ENCODE data around the gene TNFRSF14. TPM values are rescaled to one million over a fixed set of nuclear protein-coding genes. Genes with fewer than 3 reads are reported as not detected.

The TNFRSF14 gene
- total and polyA plus RNA-seq, 2 of the 13 experiments (the other 11 are each of a cell fraction or from before 2014, with no cell fraction given) = 11.9 to 49.9 TPM

DNA sequence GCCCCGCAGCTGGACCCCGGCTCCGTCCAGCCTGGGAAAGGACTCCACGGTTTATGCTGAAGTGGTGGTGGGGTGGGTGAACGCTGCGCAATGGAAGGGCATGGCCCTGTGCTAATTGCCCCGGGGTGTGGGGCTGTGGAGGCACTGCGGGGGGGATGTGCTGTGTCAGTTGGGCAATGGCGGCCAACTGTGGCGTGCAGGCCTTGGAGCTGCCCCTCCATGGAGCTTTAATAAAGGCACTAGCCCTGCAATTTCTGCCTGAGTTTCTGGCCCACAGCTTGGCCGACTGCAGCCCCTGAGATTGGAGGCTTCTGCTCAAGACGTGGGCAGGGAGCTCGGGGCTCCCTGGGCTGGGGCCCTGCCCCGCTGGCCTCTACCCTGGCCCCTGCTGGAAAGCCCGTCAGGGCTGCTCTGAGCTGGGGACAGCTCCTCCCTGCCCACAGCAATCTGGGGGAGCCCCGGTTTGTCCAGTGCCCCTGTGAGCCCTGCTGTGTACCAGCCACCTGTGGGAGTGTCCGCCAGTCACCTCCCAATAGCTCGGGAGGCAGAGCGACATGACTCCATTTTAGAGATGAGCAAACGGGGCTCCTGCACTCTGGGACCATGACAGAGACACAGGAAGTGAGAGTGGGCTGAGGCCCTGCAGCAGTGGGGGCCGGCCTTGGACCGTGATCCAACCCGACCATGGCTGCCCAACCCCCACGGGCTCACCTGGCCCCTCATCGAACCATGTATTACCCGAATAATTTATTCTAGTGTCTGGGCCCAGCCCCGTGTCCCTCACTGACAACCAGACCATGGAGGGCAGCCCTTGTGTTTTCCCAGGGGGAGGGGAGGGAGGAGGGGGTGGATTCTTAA, 8.7 kb upstream of the TNFRSF14 start (continued):
- TF ChIP-seq, protein P1, sequence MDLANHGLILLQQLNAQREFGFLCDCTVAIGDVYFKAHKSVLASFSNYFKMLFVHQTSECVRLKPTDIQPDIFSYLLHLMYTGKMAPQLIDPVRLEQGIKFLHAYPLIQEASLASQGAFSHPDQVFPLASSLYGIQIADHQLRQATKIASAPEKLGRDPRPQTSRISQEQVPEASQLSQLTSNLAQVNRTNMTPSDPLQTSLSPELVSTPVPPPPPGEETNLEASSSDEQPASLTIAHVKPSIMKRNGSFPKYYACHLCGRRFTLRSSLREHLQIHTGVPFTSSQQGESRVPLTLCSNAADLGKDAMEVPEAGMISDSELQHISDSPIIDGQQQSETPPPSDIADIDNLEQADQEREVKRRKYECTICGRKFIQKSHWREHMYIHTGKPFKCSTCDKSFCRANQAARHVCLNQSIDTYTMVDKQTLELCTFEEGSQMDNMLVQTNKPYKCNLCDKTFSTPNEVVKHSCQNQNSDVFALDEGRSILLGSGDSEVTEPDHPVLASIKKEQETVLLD (CRISPR knock-in tag; IDR thresholded peaks at IDR 0.05; ENCODE audit: low read depth) = 0 out of 2 replicates have a peak, but pooled peaks have one; percentile 40
- TF ChIP-seq ZBTB7B (CRISPR knock-in tag; IDR thresholded peaks at IDR 0.05) (no peak), ZNF34 (CRISPR knock-in tag; IDR thresholded peaks at IDR 0.05; ENCODE audit: borderline replicate concordance) (0 out of 2 replicates have a peak, but pooled peaks have one; percentile 49), MAF1 (CRISPR knock-in tag; IDR thresholded peaks at IDR 0.05; ENCODE audit: borderline replicate concordance) (no peak), ZSCAN22 (CRISPR knock-in tag; IDR thresholded peaks at IDR 0.05) (no peak), MED1 (CRISPR knock-in tag; IDR thresholded peaks at IDR 0.05) (no peak), SIN3A (IDR thresholded peaks at IDR 0.05; ENCODE audit: borderline replicate concordance, low read depth, low read length) (no peak), ZNF563 (CRISPR knock-in tag; IDR thresholded peaks at IDR 0.05) (peak; percentile 35; the same call in 1 of the 2 replicates), ZNF205 (CRISPR knock-in tag; IDR thresholded peaks at IDR 0.05) (no peak), HMG20A (CRISPR knock-in tag; IDR thresholded peaks at IDR 0.05; ENCODE audit: borderline replicate concordance) (no peak), ONECUT2 (CRISPR knock-in tag; IDR thresholded peaks at IDR 0.05) (no peak), ZNF20 (CRISPR knock-in tag; IDR thresholded peaks at IDR 0.05) (no peak; the same call in 1 of the 2 replicates), CHCHD3 (CRISPR knock-in tag; IDR thresholded peaks at IDR 0.05) (no peak), MIER2 (CRISPR knock-in tag; IDR thresholded peaks at IDR 0.05) (no peak), CEBPG (CRISPR knock-in tag; IDR thresholded peaks at IDR 0.05) (no peak)
- TF ChIP-seq, protein P2, sequence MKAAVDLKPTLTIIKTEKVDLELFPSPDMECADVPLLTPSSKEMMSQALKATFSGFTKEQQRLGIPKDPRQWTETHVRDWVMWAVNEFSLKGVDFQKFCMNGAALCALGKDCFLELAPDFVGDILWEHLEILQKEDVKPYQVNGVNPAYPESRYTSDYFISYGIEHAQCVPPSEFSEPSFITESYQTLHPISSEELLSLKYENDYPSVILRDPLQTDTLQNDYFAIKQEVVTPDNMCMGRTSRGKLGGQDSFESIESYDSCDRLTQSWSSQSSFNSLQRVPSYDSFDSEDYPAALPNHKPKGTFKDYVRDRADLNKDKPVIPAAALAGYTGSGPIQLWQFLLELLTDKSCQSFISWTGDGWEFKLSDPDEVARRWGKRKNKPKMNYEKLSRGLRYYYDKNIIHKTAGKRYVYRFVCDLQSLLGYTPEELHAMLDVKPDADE (CRISPR knock-in tag; IDR thresholded peaks at IDR 0.05) = no peak
- TF ChIP-seq, protein P3, sequence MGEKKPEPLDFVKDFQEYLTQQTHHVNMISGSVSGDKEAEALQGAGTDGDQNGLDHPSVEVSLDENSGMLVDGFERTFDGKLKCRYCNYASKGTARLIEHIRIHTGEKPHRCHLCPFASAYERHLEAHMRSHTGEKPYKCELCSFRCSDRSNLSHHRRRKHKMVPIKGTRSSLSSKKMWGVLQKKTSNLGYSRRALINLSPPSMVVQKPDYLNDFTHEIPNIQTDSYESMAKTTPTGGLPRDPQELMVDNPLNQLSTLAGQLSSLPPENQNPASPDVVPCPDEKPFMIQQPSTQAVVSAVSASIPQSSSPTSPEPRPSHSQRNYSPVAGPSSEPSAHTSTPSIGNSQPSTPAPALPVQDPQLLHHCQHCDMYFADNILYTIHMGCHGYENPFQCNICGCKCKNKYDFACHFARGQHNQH (CRISPR knock-in tag; IDR thresholded peaks at IDR 0.05) = peak; percentile 12; the same call in 1 of the 2 replicates
- TF ChIP-seq, protein P4, sequence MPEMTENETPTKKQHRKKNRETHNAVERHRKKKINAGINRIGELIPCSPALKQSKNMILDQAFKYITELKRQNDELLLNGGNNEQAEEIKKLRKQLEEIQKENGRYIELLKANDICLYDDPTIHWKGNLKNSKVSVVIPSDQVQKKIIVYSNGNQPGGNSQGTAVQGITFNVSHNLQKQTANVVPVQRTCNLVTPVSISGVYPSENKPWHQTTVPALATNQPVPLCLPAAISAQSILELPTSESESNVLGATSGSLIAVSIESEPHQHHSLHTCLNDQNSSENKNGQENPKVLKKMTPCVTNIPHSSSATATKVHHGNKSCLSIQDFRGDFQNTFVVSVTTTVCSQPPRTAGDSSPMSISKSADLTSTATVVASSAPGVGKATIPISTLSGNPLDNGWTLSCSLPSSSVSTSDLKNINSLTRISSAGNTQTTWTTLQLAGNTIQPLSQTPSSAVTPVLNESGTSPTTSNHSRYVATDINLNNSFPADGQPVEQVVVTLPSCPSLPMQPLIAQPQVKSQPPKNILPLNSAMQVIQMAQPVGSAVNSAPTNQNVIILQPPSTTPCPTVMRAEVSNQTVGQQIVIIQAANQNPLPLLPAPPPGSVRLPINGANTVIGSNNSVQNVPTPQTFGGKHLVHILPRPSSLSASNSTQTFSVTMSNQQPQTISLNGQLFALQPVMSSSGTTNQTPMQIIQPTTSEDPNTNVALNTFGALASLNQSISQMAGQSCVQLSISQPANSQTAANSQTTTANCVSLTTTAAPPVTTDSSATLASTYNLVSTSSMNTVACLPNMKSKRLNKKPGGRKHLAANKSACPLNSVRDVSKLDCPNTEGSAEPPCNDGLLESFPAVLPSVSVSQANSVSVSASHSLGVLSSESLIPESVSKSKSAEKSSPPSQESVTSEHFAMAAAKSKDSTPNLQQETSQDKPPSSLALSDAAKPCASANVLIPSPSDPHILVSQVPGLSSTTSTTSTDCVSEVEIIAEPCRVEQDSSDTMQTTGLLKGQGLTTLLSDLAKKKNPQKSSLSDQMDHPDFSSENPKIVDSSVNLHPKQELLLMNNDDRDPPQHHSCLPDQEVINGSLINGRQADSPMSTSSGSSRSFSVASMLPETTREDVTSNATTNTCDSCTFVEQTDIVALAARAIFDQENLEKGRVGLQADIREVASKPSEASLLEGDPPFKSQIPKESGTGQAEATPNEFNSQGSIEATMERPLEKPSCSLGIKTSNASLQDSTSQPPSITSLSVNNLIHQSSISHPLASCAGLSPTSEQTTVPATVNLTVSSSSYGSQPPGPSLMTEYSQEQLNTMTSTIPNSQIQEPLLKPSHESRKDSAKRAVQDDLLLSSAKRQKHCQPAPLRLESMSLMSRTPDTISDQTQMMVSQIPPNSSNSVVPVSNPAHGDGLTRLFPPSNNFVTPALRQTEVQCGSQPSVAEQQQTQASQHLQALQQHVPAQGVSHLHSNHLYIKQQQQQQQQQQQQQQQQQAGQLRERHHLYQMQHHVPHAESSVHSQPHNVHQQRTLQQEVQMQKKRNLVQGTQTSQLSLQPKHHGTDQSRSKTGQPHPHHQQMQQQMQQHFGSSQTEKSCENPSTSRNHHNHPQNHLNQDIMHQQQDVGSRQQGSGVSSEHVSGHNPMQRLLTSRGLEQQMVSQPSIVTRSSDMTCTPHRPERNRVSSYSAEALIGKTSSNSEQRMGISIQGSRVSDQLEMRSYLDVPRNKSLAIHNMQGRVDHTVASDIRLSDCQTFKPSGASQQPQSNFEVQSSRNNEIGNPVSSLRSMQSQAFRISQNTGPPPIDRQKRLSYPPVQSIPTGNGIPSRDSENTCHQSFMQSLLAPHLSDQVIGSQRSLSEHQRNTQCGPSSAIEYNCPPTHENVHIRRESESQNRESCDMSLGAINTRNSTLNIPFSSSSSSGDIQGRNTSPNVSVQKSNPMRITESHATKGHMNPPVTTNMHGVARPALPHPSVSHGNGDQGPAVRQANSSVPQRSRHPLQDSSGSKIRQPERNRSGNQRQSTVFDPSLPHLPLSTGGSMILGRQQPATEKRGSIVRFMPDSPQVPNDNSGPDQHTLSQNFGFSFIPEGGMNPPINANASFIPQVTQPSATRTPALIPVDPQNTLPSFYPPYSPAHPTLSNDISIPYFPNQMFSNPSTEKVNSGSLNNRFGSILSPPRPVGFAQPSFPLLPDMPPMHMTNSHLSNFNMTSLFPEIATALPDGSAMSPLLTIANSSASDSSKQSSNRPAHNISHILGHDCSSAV (CRISPR knock-in tag; IDR thresholded peaks at IDR 0.05; ENCODE audit: borderline replicate concordance) = no peak

All from HepG2 (cell line).